Activated naive CD4-positive, alpha-beta T cell (primary cell): Measurements from ENCODE around the gene NME9.
A peak's percentile ranks its signal among the peaks of the same experiment; 100 is the strongest.
"Not testable (repeated sequence)": the region's sequence is repeated elsewhere in the genome, so short reads cannot be mapped to it uniquely, and the experiment has no call there.

ENCODE experiments used
- DNase-seq, 4 experiments: peaks; one replicate each; lab custom pipeline; 2025; lab: John Stamatoyannopoulos, UW

Gene NME9

GRCh38 chr3:138329127-138329983 lies at the start of gene NME9:
Gene NME9, minus strand, starts transcription at chr3:138329851. Its CDS starts 516 bp downstream, at chr3:138329335.
- peak; percentile 40 to 88 (median 75) for DNase-seq

- DNase-seq, result no peak
Observed at GRCh38 chr3:138378990-138379389, 49.3 kb upstream of the NME9 start.

- DNase-seq, result no peak
Observed at GRCh38 chr3:138378331-138378730, 48.7 kb upstream of the NME9 start.

- no peak for DNase-seq
Observed at GRCh38 chr3:138377804-138378203, 48.2 kb upstream of the NME9 start.

GRCh38 chr3:138377212-138377611 lies 47.6 kb upstream of the NME9 start:
- not testable (repeated sequence) for DNase-seq

GRCh38 chr3:138376663-138377062 lies 47.0 kb upstream of the NME9 start:
- DNase-seq, result no peak

GRCh38 chr3:138375447-138375846 lies 45.8 kb upstream of the NME9 start:
- no peak for DNase-seq

- DNase-seq, result no peak
Observed at GRCh38 chr3:138374573-138375134, 45.0 kb upstream of the NME9 start.

GRCh38 chr3:138373736-138374094 lies 44.1 kb upstream of the NME9 start:
- no peak for DNase-seq

- DNase-seq, result no peak
Observed at GRCh38 chr3:138373087-138373735, 43.6 kb upstream of the NME9 start.

- no peak for DNase-seq
Observed at GRCh38 chr3:138371070-138371965, 41.7 kb upstream of the NME9 start.

GRCh38 chr3:138370321-138370720 lies 40.7 kb upstream of the NME9 start:
- no peak for DNase-seq

GRCh38 chr3:138369151-138369900 lies 39.7 kb upstream of the NME9 start:
- DNase-seq, result no peak

GRCh38 chr3:138367911-138368310 lies 38.3 kb upstream of the NME9 start:
- DNase-seq, result no peak

GRCh38 chr3:138367326-138367850 lies 37.7 kb upstream of the NME9 start:
- DNase-seq, result no peak

- no peak for DNase-seq
Observed at GRCh38 chr3:138366006-138366759, 36.5 kb upstream of the NME9 start.

GRCh38 chr3:138365253-138365555 lies 35.6 kb upstream of the NME9 start:
- DNase-seq, result no peak

- DNase-seq, result no peak
Observed at GRCh38 chr3:138364356-138365252, 35.0 kb upstream of the NME9 start.

- DNase-seq, result no peak
Observed at GRCh38 chr3:138363322-138363721, 33.7 kb upstream of the NME9 start.
